GM23248 (cell line): ENCODE data around the gene GLIPR2. TPM values are rescaled to one million over a fixed set of nuclear protein-coding genes. Genes with fewer than 3 reads are reported as not detected.
"Not testable (repeated sequence)": the region's sequence is repeated elsewhere in the genome, so short reads cannot be mapped to it uniquely, and the experiment has no call there.

Source experiments
- DNase-seq: peaks from one replicate; pipeline ENCODE4 v3.0.0-alpha.2; 2015
- H2AFZ ChIP-seq: fragments of 200-600 bp; sonication (generic); 2 replicates; pipeline ENCODE4 v1.6.1; 2016; ENCODE audit warnings: antibody characterized with exemption
- H3F3A ChIP-seq: fragments of 200-600 bp; sonication (generic); 2 replicates; pipeline ENCODE4 v1.6.1; 2016; ENCODE audit warnings: mild to moderate bottlenecking, antibody characterized with exemption, mixed run types; ENCODE audit not compliant: insufficient read depth
- H3K27ac ChIP-seq: fragments of 200-600 bp; sonication (generic); 2 replicates; pipeline ENCODE4 v1.5.1; 2016; ENCODE audit warnings: mild to moderate bottlenecking
- H3K27me3 ChIP-seq: fragments of 200-600 bp; sonication (generic); replicated peaks from 2 replicates; pipeline ENCODE4 v1.6.1; 2016; ENCODE audit warnings: mild to moderate bottlenecking; ENCODE audit not compliant: insufficient read depth
- H3K36me3 ChIP-seq: fragments of 200-600 bp; sonication (generic); 2 replicates; pipeline ENCODE4 v1.6.1; 2016; ENCODE audit warnings: low read depth, mild to moderate bottlenecking
- H3K4me1 ChIP-seq: fragments of 200-600 bp; sonication (generic); 2 replicates; pipeline ENCODE4 v1.6.1; 2016; ENCODE audit warnings: mild to moderate bottlenecking; ENCODE audit not compliant: insufficient read depth
- H3K4me2 ChIP-seq: fragments of 200-600 bp; sonication (generic); one replicate; pipeline ENCODE4 v1.6.1; 2016; ENCODE audit warnings: mild to moderate bottlenecking; ENCODE audit not compliant: unreplicated experiment
- H3K4me3 ChIP-seq: fragments of 200-600 bp; sonication (generic); 2 replicates; pipeline ENCODE4 v1.5.1; 2016; ENCODE audit warnings: mild to moderate bottlenecking
- H3K79me2 ChIP-seq: fragments of 200-600 bp; sonication (generic); 2 replicates; pipeline ENCODE4 v1.6.1; 2016; ENCODE audit warnings: mild to moderate bottlenecking; ENCODE audit not compliant: insufficient read depth
- H3K9ac ChIP-seq: fragments of 200-600 bp; sonication (generic); 2 replicates; pipeline ENCODE4 v1.6.1; 2016; ENCODE audit warnings: mild to moderate bottlenecking
- H3K9me2 ChIP-seq: fragments of 200-600 bp; sonication (generic); 2 replicates; pipeline ENCODE4 v1.6.1; 2016; ENCODE audit warnings: mixed run types, mild to moderate bottlenecking, moderate library complexity; ENCODE audit not compliant: insufficient read depth
- H3K9me3 ChIP-seq: fragments of 200-600 bp; sonication (generic); one replicate; pipeline ENCODE4 v1.6.1; 2017; ENCODE audit warnings: low read depth
- H4K20me1 ChIP-seq: fragments of 200-600 bp; sonication (generic); 2 replicates; pipeline ENCODE4 v1.6.0; 2016; ENCODE audit not compliant: insufficient read depth
- EZH2 ChIP-seq: fragments of 200-600 bp; sonication (generic); IDR thresholded peaks from 2 replicates; pipeline ENCODE4 v1.6.1; 2018; ENCODE audit warnings: antibody characterized with exemption, mild to moderate bottlenecking; ENCODE audit not compliant: insufficient read depth, poor library complexity, severe bottlenecking
- EZH2phosphoT487 ChIP-seq: fragments of 200-600 bp; sonication (generic); IDR thresholded peaks from 2 replicates; pipeline ENCODE4 v1.6.1; 2018; ENCODE audit warnings: antibody characterized with exemption, moderate library complexity, mild to moderate bottlenecking, low read depth; ENCODE audit not compliant: insufficient read depth
- WGBS, 2 experiments: methylation state at CpG; one replicate each; pipeline ENCODE4 v1.1.6; 2015 to 2017; ENCODE audit warnings: low lambda C conversion rate in 2 of 2, low coverage in 1 of 2; ENCODE audit errors: missing lambda C conversion rate in 2 of 2; 5-methylcytosine and 5-hydroxymethylcytosine counted together
- in situ Hi-C: fragments of 300-500 bp; cut with MboI; formaldehyde crosslinking; loops from 2 replicates; pipeline ENCODE4 v1.15.0; 2020
- polyA plus RNA-seq: library from polyadenylated mRNA; unstranded; fragments of >200 nt; fragmentation: Nextera tagmentation; extraction: Ambion mirVana; gene quantifications from 2 replicates; pipeline ENCODE4 v1.2.1, GENCODE V29; 2016
- total RNA-seq: library from RNA; depleted of rRNA; stranded (reverse); fragments of >200 nt; shearing (Covaris generic); gene quantifications from 2 replicates; pipeline ENCODE4 v1.2.3, GENCODE V29; 2014

The GLIPR2 gene
- total and polyA plus RNA-seq, 2 experiments from 2014 or later, result 27.5 to 47.5 TPM

DNA sequence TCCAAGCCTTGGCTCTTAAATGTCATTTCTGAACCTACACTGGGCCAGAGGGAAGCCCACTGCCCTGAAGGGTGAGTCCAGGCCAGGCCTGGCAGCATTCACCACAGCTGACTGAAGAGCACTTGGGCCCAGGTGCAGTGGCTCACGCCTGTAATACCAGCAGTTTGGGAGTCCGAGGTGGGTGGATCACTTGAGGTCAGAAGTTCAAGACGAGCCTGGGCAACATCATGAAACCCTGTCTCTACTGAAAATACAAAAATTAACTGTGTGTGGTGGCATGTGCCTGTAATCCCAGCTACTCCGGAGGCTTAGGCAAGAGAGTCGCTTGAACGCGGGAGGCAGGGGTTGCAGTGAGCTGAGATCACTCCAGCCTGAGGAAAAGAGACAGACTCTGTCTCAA, 37.7 kb downstream of the GLIPR2 start:
- Histone ChIP-seq H3K4me1 (no peaks in the 10 kb centered on the region), H3K4me2 (no peak overlapping the region), H3K79me2 (no peaks in the 10 kb centered on the region), H3K27me3 (no peaks in the 10 kb centered on the region), H3K9me2 (no peaks in the 10 kb centered on the region), H3F3A (no peaks in the 10 kb centered on the region), H3K27ac (no peak overlapping the region), H3K36me3 (no peaks in the 10 kb centered on the region), H2AFZ (no peak overlapping the region), H3K9ac (no peak overlapping the region), H3K9me3 (no peaks in the 10 kb centered on the region), H4K20me1 (no peaks in the 10 kb centered on the region), H3K4me3 (no peak overlapping the region)
- in situ Hi-C loops, result no loop called here
- WGBS, 2 experiments, result 86 to 88% methylated on average over 7 of the region's 7 CpGs
- DNase-seq, result no peak
- TF ChIP-seq EZH2phosphoT487 (no peak), EZH2 (no peak)

DNA sequence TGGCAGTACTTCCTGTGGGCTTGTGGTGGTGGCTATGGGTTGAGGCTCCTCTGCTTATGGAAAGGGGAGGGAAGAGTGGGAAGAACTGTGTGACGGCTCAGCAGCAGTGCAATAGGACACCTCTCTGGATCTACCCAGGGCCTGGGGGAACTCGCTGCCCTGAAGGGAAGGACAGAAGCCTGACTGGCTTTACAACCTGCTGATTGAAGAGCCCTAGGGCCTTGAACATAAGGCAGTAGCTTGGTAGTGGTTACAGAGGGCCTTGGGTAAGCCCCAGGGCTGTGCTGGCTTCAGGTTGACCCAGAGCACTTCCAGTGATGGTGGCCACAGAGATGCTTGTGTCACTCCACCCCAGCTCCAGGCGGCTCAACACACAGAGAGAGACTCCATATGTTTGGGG, 38.2 kb downstream of the GLIPR2 start:
- Histone ChIP-seq H2AFZ (no peak overlapping the region), H3K9ac (no peak overlapping the region), H3K9me3 (no peaks in the 10 kb centered on the region), H3K9me2 (no peaks in the 10 kb centered on the region), H3K27me3 (no peaks in the 10 kb centered on the region), H4K20me1 (no peaks in the 10 kb centered on the region), H3K4me3 (no peak overlapping the region), H3K36me3 (no peaks in the 10 kb centered on the region), H3F3A (no peaks in the 10 kb centered on the region), H3K4me2 (no peak overlapping the region), H3K27ac (no peak overlapping the region), H3K79me2 (no peaks in the 10 kb centered on the region), H3K4me1 (no peaks in the 10 kb centered on the region)
- in situ Hi-C loops, result no loop called here
- 91 to 97% methylated on average over 3 of the region's 3 CpGs for WGBS, 2 experiments
- TF ChIP-seq EZH2 (no peak), EZH2phosphoT487 (no peak)
- DNase-seq, result no peak

DNA sequence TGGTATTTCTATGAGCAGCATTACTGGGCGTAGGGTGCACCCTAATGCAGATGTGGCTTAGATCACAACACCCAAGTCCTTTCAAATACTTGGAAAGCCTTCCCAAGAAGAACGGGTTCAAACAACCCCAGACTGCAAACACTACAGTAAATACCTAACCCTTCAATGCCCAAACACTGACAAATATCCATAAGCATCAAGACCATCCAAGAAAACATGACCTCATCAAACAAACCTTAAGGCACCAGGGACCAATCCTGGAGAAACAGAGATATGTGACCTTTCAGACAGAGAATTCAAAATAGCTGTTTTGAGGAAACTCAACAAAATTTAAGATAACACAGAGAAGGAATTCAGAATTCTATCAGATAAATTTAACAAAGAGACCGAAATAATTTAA, 38.7 kb downstream of the GLIPR2 start:
- H3K27ac ChIP-seq, H3K79me2 ChIP-seq, H3F3A ChIP-seq, H3K4me1 ChIP-seq, H3K4me3 ChIP-seq, in situ Hi-C loops, H3K9me2 ChIP-seq, H3K36me3 ChIP-seq, H3K9ac ChIP-seq, DNase-seq, H3K9me3 ChIP-seq, H2AFZ ChIP-seq, H3K27me3 ChIP-seq, H3K4me2 ChIP-seq, H4K20me1 ChIP-seq: not testable (repeated sequence)
- 85 to 86% methylated on average over 3 of the region's 3 CpGs for whole genome bisulfite sequencing, 2 experiments

GRCh38 chr9:36176496-36176895, 40.0 kb downstream of the GLIPR2 start:
- H3K79me2 ChIP-seq, DNase-seq, H3K27ac ChIP-seq, H2AFZ ChIP-seq, H3K9me2 ChIP-seq, in situ Hi-C loops, H3K4me2 ChIP-seq, H3K4me1 ChIP-seq, H3F3A ChIP-seq, H3K9ac ChIP-seq, H3K36me3 ChIP-seq, H4K20me1 ChIP-seq, H3K9me3 ChIP-seq, H3K27me3 ChIP-seq, H3K4me3 ChIP-seq: not testable (repeated sequence)
- WGBS, 2 experiments, result 93 to 97% methylated on average over 10 of the region's 10 CpGs

GRCh38 chr9:36177571-36177970, 41.0 kb downstream of the GLIPR2 start:
- no peaks in the 10 kb centered on the region for H3F3A ChIP-seq
- H3K4me1 ChIP-seq, result no peaks in the 10 kb centered on the region
- H3K27me3 ChIP-seq, result no peaks in the 10 kb centered on the region
- no peaks in the 10 kb centered on the region for H3K79me2 ChIP-seq
- in situ Hi-C loops, result no loop called here
- no peak overlapping the region for H2AFZ ChIP-seq
- no peak overlapping the region for H3K4me3 ChIP-seq
- no peaks in the 10 kb centered on the region for H4K20me1 ChIP-seq
- no peak for DNase-seq
- no peaks in the 10 kb centered on the region for H3K9me3 ChIP-seq
- no peak overlapping the region for H3K4me2 ChIP-seq
- no peak overlapping the region for H3K27ac ChIP-seq
- TF ChIP-seq EZH2phosphoT487 (no peak), EZH2 (no peak)
- WGBS, 2 experiments, result 76 to 94% methylated on average over 4 of the region's 4 CpGs
- H3K36me3 ChIP-seq, result no peaks in the 10 kb centered on the region
- no peaks in the 10 kb centered on the region for H3K9me2 ChIP-seq
- no peak overlapping the region for H3K9ac ChIP-seq

DNA sequence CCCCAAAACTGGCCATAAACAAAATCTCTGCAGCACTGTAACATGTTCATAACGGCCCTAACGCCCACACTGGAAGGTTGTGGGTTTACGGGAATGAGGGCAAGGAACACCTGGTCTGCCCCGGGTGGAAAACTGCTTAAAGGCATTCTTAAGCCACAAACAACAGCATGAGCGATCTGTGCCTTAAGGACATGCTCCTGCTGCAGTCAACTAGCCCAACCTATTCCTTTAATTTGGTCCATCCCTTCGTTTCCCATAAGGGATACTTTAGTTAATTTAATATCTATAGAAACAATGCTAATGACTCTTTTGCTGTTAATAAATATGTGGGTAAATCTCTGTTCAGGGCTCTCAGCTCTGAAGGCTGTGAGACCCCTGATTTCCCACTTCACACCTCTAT, 43.7 kb downstream of the GLIPR2 start:
- H3K4me1 ChIP-seq, H3K9me2 ChIP-seq, in situ Hi-C loops, H3K27me3 ChIP-seq, H2AFZ ChIP-seq, H3K9ac ChIP-seq, H4K20me1 ChIP-seq, H3K4me2 ChIP-seq, H3K9me3 ChIP-seq, DNase-seq, H3F3A ChIP-seq, H3K27ac ChIP-seq, H3K79me2 ChIP-seq, H3K36me3 ChIP-seq, H3K4me3 ChIP-seq: not testable (repeated sequence)
- WGBS, 2 experiments, result 85 to 92% methylated on average over 6 of the region's 6 CpGs
